HEK293 (cell line): ENCODE results near the gene OPHN1.
A peak's percentile ranks its signal among the peaks of the same experiment; 100 is the strongest.

ENCODE experiments used
- CTCF ChIA-PET: fragments of 350-600 bp; formaldehyde crosslinking; extraction: SDS; loops from one replicate; lab custom pipeline; 2021; ENCODE audit warnings: antibody characterized with exemption; lab: Yijun Ruan, JAX
- POLR2A ChIA-PET: fragments of 300-600 bp; formaldehyde crosslinking; extraction: SDS; loops from one replicate; lab custom pipeline; 2020; ENCODE audit warnings: antibody characterized with exemption, inconsistent platforms; lab: Yijun Ruan, JAX
- H3K27ac ChIP-seq: fragments of 200-500 bp; sonication (Bioruptor generic); 2 replicates; pipeline ENCODE4 v1.5.1; 2014; ENCODE audit warnings: low read depth, low read length, control low read depth, inconsistent platforms; ENCODE audit errors: extremely low read depth
- H3K36me3 ChIP-seq, 2 experiments: fragments of 200-500 bp in 1 of 2; sonication (Bioruptor generic) in 1 of 2; 1 replicate in 1 of 2; 2 replicates in 1 of 2; pipeline ENCODE4 v1.5.1; 2014 to 2017; ENCODE audit warnings: inconsistent platforms in 2 of 2, low read length in 2 of 2; ENCODE audit not compliant: control insufficient read depth in 2 of 2, insufficient read depth in 1 of 2
- H3K4me1 ChIP-seq: fragments of 200-500 bp; sonication (Bioruptor generic); 2 replicates; pipeline ENCODE4 v1.5.1; 2014; ENCODE audit warnings: mild to moderate bottlenecking, low read length, inconsistent platforms; ENCODE audit not compliant: control insufficient read depth, insufficient read depth
- H3K4me3 ChIP-seq: 2 replicates; pipeline ENCODE4 v1.5.1; 2011; ENCODE audit warnings: low read depth, mild to moderate bottlenecking, control low read depth, low read length, moderate library complexity
- H3K9me3 ChIP-seq: fragments of 200-500 bp; sonication (Bioruptor generic); 2 replicates; pipeline ENCODE4 v1.5.1; 2014; ENCODE audit warnings: low read depth, low read length, inconsistent platforms; ENCODE audit not compliant: control insufficient read depth, insufficient read depth
- EGR2 ChIP-seq: fragments of 450-650 bp; formaldehyde crosslinking; IDR thresholded peaks from 2 replicates; pipeline ENCODE4 v1.5.1; 2016; ENCODE audit warnings: low read depth, missing biosample characterization, missing genetic modification characterization
- GLIS2 ChIP-seq: fragments of 450-650 bp; formaldehyde crosslinking; IDR thresholded peaks from 2 replicates; pipeline ENCODE4 v1.5.1; 2016; ENCODE audit warnings: missing biosample characterization, missing genetic modification characterization
- PRDM1 ChIP-seq: fragments of 450-650 bp; formaldehyde crosslinking; IDR thresholded peaks from 2 replicates; pipeline ENCODE4; 2016; ENCODE audit warnings: missing biosample characterization, missing genetic modification characterization
- REPIN1 ChIP-seq: fragments of 450-650 bp; formaldehyde crosslinking; IDR thresholded peaks from 2 replicates; pipeline ENCODE4 v1.5.1; 2017; ENCODE audit warnings: missing biosample characterization, missing genetic modification characterization, low read depth
- SCRT1 ChIP-seq: fragments of 450-650 bp; formaldehyde crosslinking; IDR thresholded peaks from 2 replicates; pipeline ENCODE4 v1.5.1; 2016; ENCODE audit warnings: missing biosample characterization, missing genetic modification characterization, borderline replicate concordance
- SP7 ChIP-seq: fragments of 450-650 bp; formaldehyde crosslinking; IDR thresholded peaks from 2 replicates; pipeline ENCODE4 v1.5.1; 2016; ENCODE audit warnings: missing biosample characterization, missing genetic modification characterization
- TRIM28 ChIP-seq: IDR thresholded peaks from 2 replicates; pipeline ENCODE4 v1.6.1; 2011; ENCODE audit warnings: low read length, control low read depth, borderline replicate concordance
- ZBTB1 ChIP-seq: fragments of 450-650 bp; formaldehyde crosslinking; IDR thresholded peaks from 2 replicates; pipeline ENCODE4 v1.5.1; 2016; ENCODE audit warnings: missing biosample characterization, missing genetic modification characterization
- ZBTB48 ChIP-seq: fragments of 450-650 bp; formaldehyde crosslinking; IDR thresholded peaks from 2 replicates; pipeline ENCODE4 v1.5.1; 2016; ENCODE audit warnings: missing biosample characterization, missing genetic modification characterization
- ZFP37 ChIP-seq: fragments of 450-650 bp; formaldehyde crosslinking; IDR thresholded peaks from 2 replicates; pipeline ENCODE4 v1.5.1; 2016; ENCODE audit warnings: missing biosample characterization, missing genetic modification characterization
- ZNF202 ChIP-seq: fragments of 450-650 bp; formaldehyde crosslinking; IDR thresholded peaks from 2 replicates; pipeline ENCODE4 v1.5.1; 2016; ENCODE audit warnings: missing biosample characterization, missing genetic modification characterization, borderline replicate concordance
- ZNF214 ChIP-seq: fragments of 450-650 bp; formaldehyde crosslinking; IDR thresholded peaks from 2 replicates; pipeline ENCODE4 v1.5.1; 2017; ENCODE audit warnings: missing biosample characterization, mild to moderate bottlenecking, missing genetic modification characterization, borderline replicate concordance
- ZNF514 ChIP-seq: fragments of 450-650 bp; formaldehyde crosslinking; IDR thresholded peaks from 2 replicates; pipeline ENCODE4 v1.5.1; 2016; ENCODE audit warnings: missing biosample characterization, missing genetic modification characterization
- ZNF624 ChIP-seq: fragments of 450-650 bp; formaldehyde crosslinking; IDR thresholded peaks from 2 replicates; pipeline ENCODE4 v1.5.1; 2017; ENCODE audit warnings: missing biosample characterization, missing genetic modification characterization
- ZNF747 ChIP-seq: fragments of 450-650 bp; formaldehyde crosslinking; IDR thresholded peaks from 2 replicates; pipeline ENCODE4 v1.5.1; 2016; ENCODE audit warnings: missing biosample characterization, missing genetic modification characterization
- ZNF785 ChIP-seq: fragments of 450-650 bp; formaldehyde crosslinking; IDR thresholded peaks from 2 replicates; pipeline ENCODE4 v1.5.1; 2016; ENCODE audit warnings: missing biosample characterization, missing genetic modification characterization
- ZNF791 ChIP-seq: fragments of 450-650 bp; formaldehyde crosslinking; IDR thresholded peaks from 2 replicates; pipeline ENCODE4 v1.5.1; 2016; ENCODE audit warnings: missing biosample characterization, missing genetic modification characterization
- TF ChIP-seq, protein P1 (sequence below): fragments of 450-650 bp; formaldehyde crosslinking; IDR thresholded peaks from 2 replicates; pipeline ENCODE4 v1.5.1; 2017; ENCODE audit warnings: missing biosample characterization, missing genetic modification characterization
- TF ChIP-seq, protein P2 (sequence below): fragments of 450-650 bp; formaldehyde crosslinking; IDR thresholded peaks from 2 replicates; pipeline ENCODE4 v1.5.1; 2016; ENCODE audit warnings: missing biosample characterization, missing genetic modification characterization, borderline replicate concordance
- TF ChIP-seq, protein P3 (sequence below): fragments of 450-650 bp; formaldehyde crosslinking; IDR thresholded peaks from 2 replicates; pipeline ENCODE4 v1.5.1; 2016; ENCODE audit warnings: missing biosample characterization, missing genetic modification characterization
- TF ChIP-seq, protein P4 (sequence below): fragments of 450-650 bp; formaldehyde crosslinking; IDR thresholded peaks from 2 replicates; pipeline ENCODE4 v1.5.1; 2016; ENCODE audit warnings: missing biosample characterization, missing genetic modification characterization, low read depth
- TF ChIP-seq, protein P5 (sequence below): fragments of 450-650 bp; formaldehyde crosslinking; IDR thresholded peaks from 2 replicates; pipeline ENCODE4 v1.5.1; 2016; ENCODE audit warnings: missing biosample characterization, missing genetic modification characterization

The OPHN1 gene

DNA sequence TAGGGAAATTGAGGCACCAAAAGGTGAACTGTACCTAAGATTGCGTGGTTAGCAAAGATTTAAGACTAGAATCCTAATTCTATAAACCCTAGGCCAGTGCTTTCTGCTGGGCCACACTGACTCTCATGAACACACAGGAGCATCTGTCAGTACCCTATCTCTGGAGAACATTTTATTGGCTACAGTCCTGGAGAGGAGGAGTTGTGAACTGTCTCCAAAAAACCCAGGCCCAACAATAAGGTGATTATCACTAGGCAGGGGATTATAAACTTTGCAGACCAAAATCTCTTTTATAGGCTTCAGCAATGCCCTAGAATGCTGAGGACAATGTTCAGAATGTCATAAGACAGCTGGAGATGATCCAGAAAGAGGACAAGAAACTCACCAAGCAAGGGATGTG lies 24.1 kb downstream of the OPHN1 start:
- ChIA-PET CTCF (no interaction called here), POLR2A (no interaction called here)
- no peak overlapping the region for H3K27ac ChIP-seq
- H3K36me3 ChIP-seq, result no peaks in the 10 kb centered on the region
- H3K4me3 ChIP-seq, result no peak overlapping the region
- no peaks in the 10 kb centered on the region; the same call in 1 of the 2 replicates for H3K4me1 ChIP-seq
- TF ChIP-seq ZNF791 (no peak), PRDM1 (tag by site-specific recombination) (no peak), ZNF624 (tag by site-specific recombination) (no peak), ZFP37 (tag by site-specific recombination) (no peak), GLIS2 (tag by site-specific recombination) (no peak)
- TF ChIP-seq, protein P1, sequence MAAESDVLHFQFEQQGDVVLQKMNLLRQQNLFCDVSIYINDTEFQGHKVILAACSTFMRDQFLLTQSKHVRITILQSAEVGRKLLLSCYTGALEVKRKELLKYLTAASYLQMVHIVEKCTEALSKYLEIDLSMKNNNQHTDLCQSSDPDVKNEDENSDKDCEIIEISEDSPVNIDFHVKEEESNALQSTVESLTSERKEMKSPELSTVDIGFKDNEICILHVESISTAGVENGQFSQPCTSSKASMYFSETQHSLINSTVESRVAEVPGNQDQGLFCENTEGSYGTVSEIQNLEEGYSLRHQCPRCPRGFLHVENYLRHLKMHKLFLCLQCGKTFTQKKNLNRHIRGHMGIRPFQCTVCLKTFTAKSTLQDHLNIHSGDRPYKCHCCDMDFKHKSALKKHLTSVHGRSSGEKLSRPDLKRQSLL (tag by site-specific recombination), result no peak
- H3K9me3 ChIP-seq, result no peaks in the 10 kb centered on the region

DNA sequence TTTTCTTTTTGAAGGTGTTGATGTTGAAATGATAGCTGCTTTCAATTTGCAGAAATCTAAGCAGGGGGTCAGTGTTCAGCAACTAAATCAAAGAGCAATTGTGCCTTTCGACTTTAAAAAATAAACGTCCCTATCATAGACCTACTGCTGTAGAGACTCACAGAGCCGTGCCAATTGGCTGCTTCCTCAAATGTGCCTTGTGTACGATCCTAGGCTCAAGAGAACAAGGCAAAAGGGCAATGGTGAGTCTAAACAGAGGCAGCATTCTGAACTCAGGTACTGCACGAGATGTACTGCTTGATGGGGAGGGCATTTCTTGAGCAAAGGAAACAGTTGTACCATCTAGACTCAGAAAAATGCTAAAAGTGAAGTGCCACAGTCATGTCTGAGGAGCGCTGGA lies 29.8 kb downstream of the OPHN1 start:
- H3K36me3 ChIP-seq, result no peaks in the 10 kb centered on the region
- CTCF ChIA-PET, result interaction anchor here (0.6 kb wide), 1 partner anchor 79 kb away, joined by 3 read pairs; no protein-coding TSS in a partner anchor
- TF ChIP-seq ZNF514 (tag by site-specific recombination) (no peak), TRIM28 (0 out of 2 replicates have a peak, but pooled peaks have one; percentile 7)
- no peak overlapping the region for H3K4me3 ChIP-seq
- no peak overlapping the region for H3K27ac ChIP-seq
- POLR2A ChIA-PET, result no interaction called here
- no peaks in the 10 kb centered on the region for H3K9me3 ChIP-seq
- H3K4me1 ChIP-seq, result no peaks in the 10 kb centered on the region

DNA sequence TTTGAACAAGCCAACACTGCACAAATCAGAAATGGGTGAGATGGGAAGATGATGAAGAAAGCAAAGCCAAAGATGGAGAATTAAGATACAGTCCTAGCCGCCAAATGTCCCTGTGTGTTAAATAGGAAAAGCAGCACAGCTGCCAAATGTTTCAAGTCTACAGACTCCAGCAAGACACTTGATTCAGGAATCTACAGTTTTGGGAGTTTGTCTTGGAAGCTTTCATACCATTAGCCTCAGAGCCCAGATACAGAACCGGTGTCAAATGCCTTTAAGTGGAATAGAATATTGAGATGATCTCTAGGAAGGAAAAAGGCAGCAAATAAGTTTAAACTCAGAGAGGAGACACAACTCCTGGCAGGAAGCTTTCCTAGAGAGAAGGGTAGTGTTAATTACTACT lies 30.3 kb downstream of the OPHN1 start:
- Histone ChIP-seq H3K4me3 (no peak overlapping the region), H3K9me3 (no peaks in the 10 kb centered on the region), H3K36me3 (no peaks in the 10 kb centered on the region), H3K4me1 (no peaks in the 10 kb centered on the region), H3K27ac (no peak overlapping the region)
- POLR2A ChIA-PET, result no interaction called here
- CTCF ChIA-PET, result interaction anchor here (0.6 kb wide), 1 partner anchor 78 kb away, joined by 3 read pairs; no protein-coding TSS in a partner anchor
- TF ChIP-seq, protein P2, sequence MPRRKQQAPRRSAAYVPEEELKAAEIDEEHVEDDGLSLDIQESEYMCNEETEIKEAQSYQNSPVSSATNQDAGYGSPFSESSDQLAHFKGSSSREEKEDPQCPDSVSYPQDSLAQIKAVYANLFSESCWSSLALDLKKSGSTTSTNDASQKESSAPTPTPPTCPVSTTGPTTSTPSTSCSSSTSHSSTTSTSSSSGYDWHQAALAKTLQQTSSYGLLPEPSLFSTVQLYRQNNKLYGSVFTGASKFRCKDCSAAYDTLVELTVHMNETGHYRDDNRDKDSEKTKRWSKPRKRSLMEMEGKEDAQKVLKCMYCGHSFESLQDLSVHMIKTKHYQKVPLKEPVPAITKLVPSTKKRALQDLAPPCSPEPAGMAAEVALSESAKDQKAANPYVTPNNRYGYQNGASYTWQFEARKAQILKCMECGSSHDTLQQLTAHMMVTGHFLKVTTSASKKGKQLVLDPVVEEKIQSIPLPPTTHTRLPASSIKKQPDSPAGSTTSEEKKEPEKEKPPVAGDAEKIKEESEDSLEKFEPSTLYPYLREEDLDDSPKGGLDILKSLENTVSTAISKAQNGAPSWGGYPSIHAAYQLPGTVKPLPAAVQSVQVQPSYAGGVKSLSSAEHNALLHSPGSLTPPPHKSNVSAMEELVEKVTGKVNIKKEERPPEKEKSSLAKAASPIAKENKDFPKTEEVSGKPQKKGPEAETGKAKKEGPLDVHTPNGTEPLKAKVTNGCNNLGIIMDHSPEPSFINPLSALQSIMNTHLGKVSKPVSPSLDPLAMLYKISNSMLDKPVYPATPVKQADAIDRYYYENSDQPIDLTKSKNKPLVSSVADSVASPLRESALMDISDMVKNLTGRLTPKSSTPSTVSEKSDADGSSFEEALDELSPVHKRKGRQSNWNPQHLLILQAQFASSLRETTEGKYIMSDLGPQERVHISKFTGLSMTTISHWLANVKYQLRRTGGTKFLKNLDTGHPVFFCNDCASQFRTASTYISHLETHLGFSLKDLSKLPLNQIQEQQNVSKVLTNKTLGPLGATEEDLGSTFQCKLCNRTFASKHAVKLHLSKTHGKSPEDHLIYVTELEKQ, result no peak
- no peak for TF ChIP-seq ZNF202 (tag by site-specific recombination)
- no peak for TF ChIP-seq ZNF785 (tag by site-specific recombination)
- TF ChIP-seq EGR2 (tag by site-specific recombination), result no peak
- no peak for TF ChIP-seq REPIN1 (tag by site-specific recombination)
- TF ChIP-seq, protein P3, sequence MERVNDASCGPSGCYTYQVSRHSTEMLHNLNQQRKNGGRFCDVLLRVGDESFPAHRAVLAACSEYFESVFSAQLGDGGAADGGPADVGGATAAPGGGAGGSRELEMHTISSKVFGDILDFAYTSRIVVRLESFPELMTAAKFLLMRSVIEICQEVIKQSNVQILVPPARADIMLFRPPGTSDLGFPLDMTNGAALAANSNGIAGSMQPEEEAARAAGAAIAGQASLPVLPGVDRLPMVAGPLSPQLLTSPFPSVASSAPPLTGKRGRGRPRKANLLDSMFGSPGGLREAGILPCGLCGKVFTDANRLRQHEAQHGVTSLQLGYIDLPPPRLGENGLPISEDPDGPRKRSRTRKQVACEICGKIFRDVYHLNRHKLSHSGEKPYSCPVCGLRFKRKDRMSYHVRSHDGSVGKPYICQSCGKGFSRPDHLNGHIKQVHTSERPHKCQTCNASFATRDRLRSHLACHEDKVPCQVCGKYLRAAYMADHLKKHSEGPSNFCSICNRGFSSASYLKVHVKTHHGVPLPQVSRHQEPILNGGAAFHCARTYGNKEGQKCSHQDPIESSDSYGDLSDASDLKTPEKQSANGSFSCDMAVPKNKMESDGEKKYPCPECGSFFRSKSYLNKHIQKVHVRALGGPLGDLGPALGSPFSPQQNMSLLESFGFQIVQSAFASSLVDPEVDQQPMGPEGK, result no peak
- TF ChIP-seq ZNF747, result no peak
- TF ChIP-seq, protein P4, sequence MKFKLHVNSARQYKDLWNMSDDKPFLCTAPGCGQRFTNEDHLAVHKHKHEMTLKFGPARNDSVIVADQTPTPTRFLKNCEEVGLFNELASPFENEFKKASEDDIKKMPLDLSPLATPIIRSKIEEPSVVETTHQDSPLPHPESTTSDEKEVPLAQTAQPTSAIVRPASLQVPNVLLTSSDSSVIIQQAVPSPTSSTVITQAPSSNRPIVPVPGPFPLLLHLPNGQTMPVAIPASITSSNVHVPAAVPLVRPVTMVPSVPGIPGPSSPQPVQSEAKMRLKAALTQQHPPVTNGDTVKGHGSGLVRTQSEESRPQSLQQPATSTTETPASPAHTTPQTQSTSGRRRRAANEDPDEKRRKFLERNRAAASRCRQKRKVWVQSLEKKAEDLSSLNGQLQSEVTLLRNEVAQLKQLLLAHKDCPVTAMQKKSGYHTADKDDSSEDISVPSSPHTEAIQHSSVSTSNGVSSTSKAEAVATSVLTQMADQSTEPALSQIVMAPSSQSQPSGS, result no peak
- TF ChIP-seq, protein P5, sequence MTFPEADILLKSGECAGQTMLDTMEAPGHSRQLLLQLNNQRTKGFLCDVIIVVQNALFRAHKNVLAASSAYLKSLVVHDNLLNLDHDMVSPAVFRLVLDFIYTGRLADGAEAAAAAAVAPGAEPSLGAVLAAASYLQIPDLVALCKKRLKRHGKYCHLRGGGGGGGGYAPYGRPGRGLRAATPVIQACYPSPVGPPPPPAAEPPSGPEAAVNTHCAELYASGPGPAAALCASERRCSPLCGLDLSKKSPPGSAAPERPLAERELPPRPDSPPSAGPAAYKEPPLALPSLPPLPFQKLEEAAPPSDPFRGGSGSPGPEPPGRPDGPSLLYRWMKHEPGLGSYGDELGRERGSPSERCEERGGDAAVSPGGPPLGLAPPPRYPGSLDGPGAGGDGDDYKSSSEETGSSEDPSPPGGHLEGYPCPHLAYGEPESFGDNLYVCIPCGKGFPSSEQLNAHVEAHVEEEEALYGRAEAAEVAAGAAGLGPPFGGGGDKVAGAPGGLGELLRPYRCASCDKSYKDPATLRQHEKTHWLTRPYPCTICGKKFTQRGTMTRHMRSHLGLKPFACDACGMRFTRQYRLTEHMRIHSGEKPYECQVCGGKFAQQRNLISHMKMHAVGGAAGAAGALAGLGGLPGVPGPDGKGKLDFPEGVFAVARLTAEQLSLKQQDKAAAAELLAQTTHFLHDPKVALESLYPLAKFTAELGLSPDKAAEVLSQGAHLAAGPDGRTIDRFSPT (tag by site-specific recombination), result no peak
- TF ChIP-seq ZBTB1 (tag by site-specific recombination), result no peak
- TF ChIP-seq ZBTB48 (tag by site-specific recombination), result no peak
- TF ChIP-seq ZNF214 (tag by site-specific recombination), result no peak
- no peak for TF ChIP-seq SP7
- TF ChIP-seq SCRT1 (tag by site-specific recombination), result no peak
- no peak for TF ChIP-seq ZNF791
